SK-N-SH (cell line): ENCODE measurements around the gene CACNA1F. TPM values are rescaled to one million over a fixed set of nuclear protein-coding genes. Genes with fewer than 3 reads are reported as not detected.

Experiments used
- CTCF ChIA-PET: fragments of 300-600, 350-600 bp; formaldehyde crosslinking; extraction: SDS; loops from one replicate; lab custom pipeline; 2021; lab: Yijun Ruan, JAX
- POLR2A ChIA-PET: fragments of 350-600 bp; sonication (Branson Sonifier 250); formaldehyde crosslinking; extraction: SDS; loops from one replicate; lab custom pipeline; 2020; ENCODE audit warnings: antibody characterized with exemption, inconsistent platforms; lab: Yijun Ruan, JAX
- DNase-seq: peaks from one replicate; pipeline ENCODE4 v3.0.0; 2012
- H2AFZ ChIP-seq: fragments of 200-600 bp; sonication (generic); 2 replicates; pipeline ENCODE4 v1.8.1; 2016; ENCODE audit warnings: antibody characterized with exemption, mild to moderate bottlenecking, low read depth
- H3F3A ChIP-seq: fragments of 200-600 bp; sonication (generic); replicated peaks from 2 replicates; pipeline ENCODE3; 2016; ENCODE audit warnings: antibody characterized with exemption, mild to moderate bottlenecking; ENCODE audit not compliant: insufficient read depth
- H3K27ac ChIP-seq, 2 experiments: fragments of 200-500 bp in 1 of 2; fragments of 200-600 bp in 1 of 2; sonication (Bioruptor generic) in 1 of 2; sonication (generic), shearing (Covaris generic) in 1 of 2; 2 replicates each; pipeline versions ENCODE4 v1.5.1 to v1.6.1; 2014 to 2016; ENCODE audit warnings: low read depth in 2 of 2, inconsistent platforms in 1 of 2, low read length in 1 of 2, mild to moderate bottlenecking in 1 of 2, mixed read lengths in 1 of 2
- H3K27me3 ChIP-seq: fragments of 200-600 bp; sonication (generic), shearing (Covaris generic); 2 replicates; pipeline ENCODE4 v1.6.1; 2016; ENCODE audit warnings: mixed run types; ENCODE audit not compliant: insufficient read depth
- H3K36me3 ChIP-seq, 2 experiments: fragments of 200-500 bp in 1 of 2; fragments of 200-600 bp in 1 of 2; sonication (Bioruptor generic) in 1 of 2; sonication (generic) in 1 of 2; replicated peaks in 1 of 2; 2 replicates each; pipeline versions ENCODE3 to v1.5.1; 2014 to 2016; ENCODE audit warnings: low read length in 1 of 2, mild to moderate bottlenecking in 1 of 2; ENCODE audit not compliant: insufficient read depth in 2 of 2, control insufficient read depth in 1 of 2
- H3K4me1 ChIP-seq, 2 experiments: fragments of 200-500 bp in 1 of 2; fragments of 200-600 bp in 1 of 2; sonication (Bioruptor generic) in 1 of 2; sonication (generic), shearing (Covaris generic) in 1 of 2; 2 replicates each; pipeline versions ENCODE4 v1.5.1 to v1.6.1; 2014 to 2016; ENCODE audit warnings: low read depth in 1 of 2, low read length in 1 of 2, mixed run types in 1 of 2; ENCODE audit not compliant: insufficient read depth in 2 of 2, control insufficient read depth in 1 of 2
- H3K4me2 ChIP-seq: fragments of 200-600 bp; sonication (generic), shearing (Covaris generic); 2 replicates; pipeline ENCODE4 v1.6.1; 2017; ENCODE audit warnings: mixed run types
- H3K4me3 ChIP-seq, 2 experiments: fragments of 200-500 bp in 1 of 2; fragments of 200-600 bp in 1 of 2; sonication (Bioruptor generic) in 1 of 2; sonication (generic), shearing (Covaris generic) in 1 of 2; 2 replicates each; pipeline versions ENCODE4 v1.5.1 to v1.8.1; 2014 to 2016; ENCODE audit warnings: low read depth in 2 of 2, inconsistent platforms in 1 of 2, low read length in 1 of 2, mild to moderate bottlenecking in 1 of 2, mixed read lengths in 1 of 2, moderate library complexity in 1 of 2
- H3K79me2 ChIP-seq: fragments of 200-600 bp; sonication (generic); 2 replicates; pipeline ENCODE4 v1.8.1; 2017; ENCODE audit warnings: mild to moderate bottlenecking; ENCODE audit not compliant: insufficient read depth
- H3K9ac ChIP-seq: fragments of 200-600 bp; sonication (generic); 2 replicates; pipeline ENCODE4 v1.6.1; 2017; ENCODE audit warnings: mixed run types
- H3K9me2 ChIP-seq: fragments of 200-600 bp; sonication (generic); 2 replicates; pipeline ENCODE4 v1.6.1; 2017; ENCODE audit warnings: mixed run types
- H3K9me3 ChIP-seq: fragments of 200-600 bp; sonication (generic); 2 replicates; pipeline ENCODE4 v1.6.1; 2017; ENCODE audit warnings: mixed run types, mild to moderate bottlenecking, moderate library complexity
- H4K20me1 ChIP-seq: fragments of 200-600 bp; sonication (generic); 2 replicates; pipeline ENCODE4 v1.6.1; 2017; ENCODE audit warnings: mild to moderate bottlenecking, mixed run types; ENCODE audit not compliant: insufficient read depth
- CTCF ChIP-seq: fragments of 200-600 bp; sonication (generic); IDR thresholded peaks from 2 replicates; pipeline ENCODE4 v1.6.1; 2017; ENCODE audit warnings: antibody characterized with exemption, mild to moderate bottlenecking, moderate library complexity
- EP300 ChIP-seq, 2 experiments: IDR thresholded peaks; 2 replicates each; pipeline versions ENCODE4 v1.4.0 to v1.6.1; 2012; ENCODE audit warnings: borderline replicate concordance in 1 of 2, low read depth in 1 of 2, low read length in 1 of 2
- FOSL2 ChIP-seq: IDR thresholded peaks from 2 replicates; pipeline ENCODE4 v1.4.0; 2012; ENCODE audit warnings: low read depth, mild to moderate bottlenecking, moderate library complexity, borderline replicate concordance
- FOXM1 ChIP-seq: IDR thresholded peaks from 2 replicates; pipeline ENCODE4 v1.4.0; 2012; ENCODE audit warnings: low read depth, mild to moderate bottlenecking
- IRF3 ChIP-seq: fragments of 150-350 bp; IDR thresholded peaks from 2 replicates; pipeline ENCODE4 v1.6.1; 2016; ENCODE audit warnings: mild to moderate bottlenecking, low read depth, low read length
- MAX ChIP-seq: IDR thresholded peaks from 2 replicates; pipeline ENCODE4 v1.4.0; 2012; ENCODE audit warnings: low read depth
- MXI1 ChIP-seq: IDR thresholded peaks from 2 replicates; pipeline ENCODE4 v1.6.1; 2012; ENCODE audit warnings: mild to moderate bottlenecking, low read depth, low read length, improper control_type of control experiment
- NRF1 ChIP-seq: IDR thresholded peaks from 2 replicates; pipeline ENCODE4 v1.6.1; 2012; ENCODE audit warnings: low read depth, mild to moderate bottlenecking, low read length
- PBX3 ChIP-seq: IDR thresholded peaks from 2 replicates; pipeline ENCODE4; 2012
- POLR2AphosphoS5 ChIP-seq: IDR thresholded peaks from 2 replicates; pipeline ENCODE4 v1.6.1; 2012; ENCODE audit warnings: low read depth, low read length
- RAD21 ChIP-seq: IDR thresholded peaks from 2 replicates; pipeline ENCODE4 v1.6.1; 2012; ENCODE audit warnings: mild to moderate bottlenecking, low read length
- REST ChIP-seq: IDR thresholded peaks from 2 replicates; pipeline ENCODE4 v1.6.1; 2012; ENCODE audit warnings: mild to moderate bottlenecking, low read depth, low read length, moderate library complexity
- RFX5 ChIP-seq: IDR thresholded peaks from 2 replicates; pipeline ENCODE4 v1.6.1; 2012; ENCODE audit warnings: mild to moderate bottlenecking, improper control_type of control experiment, low read length
- TAF1 ChIP-seq: IDR thresholded peaks from 2 replicates; pipeline ENCODE4 v1.6.1; 2012; ENCODE audit warnings: low read depth, mild to moderate bottlenecking, low read length, moderate library complexity, borderline replicate concordance
- TCF12 ChIP-seq: IDR thresholded peaks from 2 replicates; pipeline ENCODE4 v1.4.0; 2012
- TEAD4 ChIP-seq: IDR thresholded peaks from 2 replicates; pipeline ENCODE4 v1.4.0; 2012; ENCODE audit warnings: mild to moderate bottlenecking, borderline replicate concordance; ENCODE audit not compliant: insufficient read depth
- USF1 ChIP-seq: IDR thresholded peaks from 2 replicates; pipeline ENCODE4 v1.4.0; 2012; ENCODE audit warnings: low read depth, borderline replicate concordance
- USF2 ChIP-seq: fragments of 150-350 bp; IDR thresholded peaks from 2 replicates; pipeline ENCODE4 v1.6.1; 2017; ENCODE audit warnings: antibody characterized with exemption, low read length, low read depth, borderline replicate concordance
- YY1 ChIP-seq: IDR thresholded peaks from 2 replicates; pipeline ENCODE4 v1.4.0; 2012; ENCODE audit warnings: low read depth, mild to moderate bottlenecking
- WGBS: methylation state at CpG from one replicate; pipeline ENCODE4 v1.1.6; 2017; ENCODE audit warnings: low lambda C conversion rate; 5-methylcytosine and 5-hydroxymethylcytosine counted together
- polyA plus RNA-seq, 3 experiments: library from polyadenylated mRNA; depleted of rRNA; stranded (reverse); fragments of >200 nt; gene quantifications; 2 replicates each; pipeline ENCODE4 v1.2.3, GENCODE V29; 2012

CACNA1F gene
- polyA plus RNA-seq, 1 of the 3 experiments (the other 2 are of a cell fraction): not detected

GRCh38 chrX:49228185-49228584 lies 5.0 kb downstream of the CACNA1F start:
- POLR2A ChIA-PET: no interaction called here
- WGBS: 51% methylated on average over 17 of the region's 17 CpGs
- Histone ChIP-seq H3K4me3 (no peak overlapping the region), H3K4me2 (no peak overlapping the region), H3K79me2 (no peaks in the 10 kb centered on the region), H3K4me1 (no peaks in the 10 kb centered on the region), H3K9me3 (no peaks in the 10 kb centered on the region), H3F3A (no peaks in the 10 kb centered on the region), H3K9ac (no peak overlapping the region), H4K20me1 (no peaks in the 10 kb centered on the region), H3K27ac (no peak overlapping the region), H3K27me3 (peaks cover 6% of the 10 kb centered on the region; the same call in 1 of the 2 replicates), H2AFZ (no peak overlapping the region), H3K9me2 (no peaks in the 10 kb centered on the region), H3K36me3 (no peaks in the 10 kb centered on the region)
- CTCF ChIA-PET: interaction anchor here (0.6 to 1.6 kb wide), 2 partner anchors 35 to 69 kb away, joined by 3 to 5 read pairs; no protein-coding TSS in a partner anchor
- no peak for DNase-seq
- TF ChIP-seq FOXM1: no peak
- TF ChIP-seq PBX3: no peak
- no peak for TF ChIP-seq TAF1
- TF ChIP-seq TCF12: no peak
- no peak for TF ChIP-seq NRF1
- no peak for TF ChIP-seq TEAD4
- TF ChIP-seq USF2: no peak
- TF ChIP-seq EP300 (IDR thresholded peaks at IDR 0.05; ENCODE audit: borderline replicate concordance in 1 of 2, low read depth in 1 of 2, low read length in 1 of 2): no peak
- TF ChIP-seq RAD21: no peak
- TF ChIP-seq YY1: no peak
- TF ChIP-seq POLR2AphosphoS5: no peak
- no peak for TF ChIP-seq IRF3
- no peak for TF ChIP-seq MXI1
- TF ChIP-seq REST: no peak
- no peak for TF ChIP-seq USF1
- TF ChIP-seq FOSL2: no peak
- no peak for TF ChIP-seq CTCF
- no peak for TF ChIP-seq RFX5
- no peak for TF ChIP-seq MAX
